IMR-90 (cell line): ENCODE measurements around the gene P4HA2. TPM values are rescaled to one million over a fixed set of nuclear protein-coding genes. Genes with fewer than 3 reads are reported as not detected.

Experiments used
- ATAC-seq: fragments of 200-7000 bp; cut with Tn5 transposase; 2 replicates; pipeline ENCODE4 v1.9.1; 2020; ENCODE audit warnings: low read depth, mild to moderate bottlenecking, moderate library complexity
- BruUV-seq: library from RNA; stranded (reverse); fragments of 400-500 nt; replicated peaks from 2 replicates; lab custom pipeline; 2021; lab: Mats Ljungman, UMichigan
- CTCF ChIA-PET: fragments of 300-600 bp; formaldehyde crosslinking; extraction: SDS; loops from one replicate; lab custom pipeline; 2021; ENCODE audit warnings: antibody characterized with exemption; lab: Yijun Ruan, JAX
- POLR2A ChIA-PET: fragments of 300-600 bp; sonication (Branson Sonifier 250); formaldehyde crosslinking; loops from one replicate; lab custom pipeline; 2022; ENCODE audit warnings: antibody characterized with exemption; ENCODE audit not compliant: unreplicated experiment; lab: Charles Lee
- DNase-seq: peaks from one replicate; pipeline ENCODE4 v3.0.0; 2013
- H2AFZ ChIP-seq: replicated peaks from 2 replicates; pipeline ENCODE3; 2013; ENCODE audit warnings: low read length, mild to moderate bottlenecking; ENCODE audit not compliant: poor library complexity
- H2AK5ac ChIP-seq: 2 replicates; pipeline ENCODE4 v1.6.1; 2013; ENCODE audit warnings: low read depth, low read length, inconsistent platforms
- H2AK9ac ChIP-seq: replicated peaks from 2 replicates; pipeline ENCODE3; 2013; ENCODE audit warnings: mild to moderate bottlenecking, low read depth, low read length, moderate library complexity; ENCODE audit not compliant: poor library complexity
- H2BK120ac ChIP-seq: 2 replicates; pipeline ENCODE4 v1.6.1; 2013; ENCODE audit warnings: low read depth, low read length, inconsistent platforms
- H2BK15ac ChIP-seq: 3 replicates; pipeline ENCODE4 v1.6.1; 2013; ENCODE audit warnings: low read depth, low read length, inconsistent platforms
- H2BK20ac ChIP-seq: 2 replicates; pipeline ENCODE4 v1.6.1; 2013; ENCODE audit warnings: low read depth, mild to moderate bottlenecking, inconsistent platforms, low read length, moderate library complexity
- H2BK5ac ChIP-seq: 2 replicates; pipeline ENCODE4 v1.6.1; 2013; ENCODE audit warnings: mild to moderate bottlenecking, low read depth, low read length, inconsistent platforms; ENCODE audit not compliant: poor library complexity, severe bottlenecking
- H3K14ac ChIP-seq: replicated peaks from 2 replicates; pipeline ENCODE4 v1.6.1; 2013; ENCODE audit warnings: low read depth, low read length, inconsistent platforms
- H3K18ac ChIP-seq: 2 replicates; pipeline ENCODE4 v1.6.1; 2013; ENCODE audit warnings: low read depth, low read length, control low read depth
- H3K23ac ChIP-seq: 2 replicates; pipeline ENCODE4 v1.6.1; 2013; ENCODE audit warnings: low read depth, low read length, inconsistent platforms
- H3K27ac ChIP-seq: 2 replicates; pipeline ENCODE4 v1.5.1; 2013; ENCODE audit warnings: mild to moderate bottlenecking, control low read depth, low read length; ENCODE audit not compliant: insufficient read depth
- H3K27me3 ChIP-seq: 2 replicates; pipeline ENCODE4 v1.6.1; 2013; ENCODE audit warnings: low read length; ENCODE audit not compliant: control insufficient read depth, insufficient read depth
- H3K36me3 ChIP-seq: 2 replicates; pipeline ENCODE4 v1.6.1; 2013; ENCODE audit warnings: low read length, mixed read lengths; ENCODE audit not compliant: control insufficient read depth, insufficient read depth
- H3K4ac ChIP-seq: 2 replicates; pipeline ENCODE4 v1.6.1; 2013; ENCODE audit warnings: low read depth, low read length, inconsistent platforms
- H3K4me1 ChIP-seq: 2 replicates; pipeline ENCODE4 v1.6.1; 2013; ENCODE audit warnings: low read length, mixed read lengths; ENCODE audit not compliant: control insufficient read depth, insufficient read depth
- H3K4me2 ChIP-seq: 2 replicates; pipeline ENCODE4 v1.6.1; 2013; ENCODE audit warnings: low read depth, mild to moderate bottlenecking, control low read depth, low read length, moderate library complexity
- H3K4me3 ChIP-seq: 2 replicates; pipeline ENCODE4 v1.5.1; 2013; ENCODE audit warnings: low read depth, mild to moderate bottlenecking, control low read depth, low read length, moderate library complexity; ENCODE audit not compliant: insufficient read depth
- H3K56ac ChIP-seq: 2 replicates; pipeline ENCODE4 v1.6.1; 2013; ENCODE audit warnings: low read length, inconsistent platforms; ENCODE audit not compliant: insufficient read depth; ENCODE audit errors: extremely low read depth
- H3K79me1 ChIP-seq, 2 experiments: 2 replicates each; pipeline ENCODE4 v1.6.1; 2013; ENCODE audit warnings: low read length in 2 of 2, inconsistent platforms in 1 of 2, low read depth in 1 of 2
- H3K9ac ChIP-seq: 2 replicates; pipeline ENCODE4 v1.6.1; 2013; ENCODE audit warnings: low read depth, low read length, control low read depth
- H3K9me1 ChIP-seq: 2 replicates; pipeline ENCODE4 v1.6.1; 2013; ENCODE audit warnings: low read length, inconsistent platforms; ENCODE audit not compliant: insufficient read depth
- H3K9me3 ChIP-seq: 2 replicates; pipeline ENCODE4 v1.6.1; 2013; ENCODE audit warnings: low read length; ENCODE audit not compliant: control insufficient read depth, insufficient read depth
- H4K20me1 ChIP-seq: 2 replicates; pipeline ENCODE4 v1.6.1; 2013; ENCODE audit warnings: low read length, inconsistent platforms; ENCODE audit not compliant: insufficient read depth
- H4K5ac ChIP-seq: 2 replicates; pipeline ENCODE4 v1.6.1; 2013; ENCODE audit warnings: mild to moderate bottlenecking, low read depth, low read length, control low read depth
- H4K8ac ChIP-seq, 2 experiments: 2 replicates each; pipeline ENCODE4 v1.6.1; 2013; ENCODE audit warnings: low read depth in 2 of 2, low read length in 2 of 2, control low read depth in 1 of 2, inconsistent platforms in 1 of 2
- H4K91ac ChIP-seq: 2 replicates; pipeline ENCODE4 v1.6.1; 2013; ENCODE audit warnings: low read depth, low read length, inconsistent platforms; ENCODE audit not compliant: insufficient read depth
- BHLHE40 ChIP-seq: fragments of 150-350 bp; IDR thresholded peaks from 2 replicates; pipeline ENCODE4 v1.6.1; 2016; ENCODE audit warnings: mild to moderate bottlenecking, low read depth, low read length
- CHD1 ChIP-seq: IDR thresholded peaks from 2 replicates; pipeline ENCODE4 v1.6.1; 2012; ENCODE audit warnings: low read depth, low read length, improper control_type of control experiment
- CTCF ChIP-seq: conservative IDR thresholded peaks from 2 replicates; pipeline ENCODE4 v1.5.1; 2012; ENCODE audit warnings: mild to moderate bottlenecking, low read depth, low read length, improper control_type of control experiment
- ELK1 ChIP-seq: fragments of 150-350 bp; IDR thresholded peaks from 2 replicates; pipeline ENCODE4 v1.6.1; 2016; ENCODE audit warnings: low read depth, mild to moderate bottlenecking, low read length, moderate library complexity, borderline replicate concordance
- FOS ChIP-seq: fragments of 150-350 bp; IDR thresholded peaks from 2 replicates; pipeline ENCODE4 v1.6.1; 2016; ENCODE audit warnings: low read depth, low read length
- MAZ ChIP-seq: IDR thresholded peaks from 2 replicates; pipeline ENCODE4 v1.6.1; 2012; ENCODE audit warnings: low read depth, mild to moderate bottlenecking, low read length, improper control_type of control experiment, moderate library complexity, borderline replicate concordance
- NFE2L2 ChIP-seq: fragments of 150-350 bp; IDR thresholded peaks from 2 replicates; pipeline ENCODE4 v1.6.1; 2016; ENCODE audit warnings: low read depth, mild to moderate bottlenecking, low read length
- POLR2A ChIP-seq: IDR thresholded peaks from 2 replicates; pipeline ENCODE4 v1.6.1; 2012; ENCODE audit warnings: mild to moderate bottlenecking, low read depth, low read length
- RAD21 ChIP-seq: IDR thresholded peaks from 2 replicates; pipeline ENCODE4 v1.6.1; 2012; ENCODE audit warnings: low read length, improper control_type of control experiment
- RCOR1 ChIP-seq: IDR thresholded peaks from 2 replicates; pipeline ENCODE4 v1.6.1; 2012; ENCODE audit warnings: mild to moderate bottlenecking, low read length, improper control_type of control experiment; ENCODE audit not compliant: insufficient replicate concordance
- WGBS, 2 experiments: methylation state at CpG; one replicate each; pipeline versions ENCODE4 v1.1.5 to v1.1.7; 2013; ENCODE audit warnings: missing lambda C conversion rate in 2 of 2; ENCODE audit not compliant: insufficient read length in 1 of 2; ENCODE audit errors: extremely low coverage in 2 of 2; 5-methylcytosine and 5-hydroxymethylcytosine counted together
- dilution Hi-C: fragments of 300-500 bp; cut with HindIII; formaldehyde crosslinking; loops from one replicate; pipeline ENCODE4 v1.14.3; 2018; ENCODE audit warnings: low sequenced_read_pairs; ENCODE audit not compliant: unreplicated experiment
- in situ Hi-C: fragments of 300-500 bp; cut with MboI; formaldehyde crosslinking; loops from 3 replicates; pipeline ENCODE4 v1.14.3; 2019; ENCODE audit warnings: low sequenced_read_pairs, inconsistent platforms, mixed read lengths
- intact Hi-C: fragments of 100-400 bp; cut with micrococcal nuclease; formaldehyde crosslinking; loops from 2 replicates; pipeline ENCODE4 v1.10.0; 2022
- polyA plus RNA-seq, 3 experiments: library from polyadenylated mRNA; depleted of rRNA; stranded (reverse); fragments of >200 nt; gene quantifications; 2 replicates each; pipeline ENCODE4 v1.2.3, GENCODE V29; 2012; ENCODE audit warnings: low replicate concordance in 1 of 3
- total RNA-seq: library from RNA; depleted of rRNA; stranded (reverse); fragments of >200 nt; gene quantifications from 2 replicates; pipeline ENCODE4 v1.2.3, GENCODE V29; 2012
- TF ChIP-seq, protein P1 (sequence below): fragments of 150-350 bp; IDR thresholded peaks from 2 replicates; pipeline ENCODE4 v1.6.1; 2017; ENCODE audit warnings: mild to moderate bottlenecking, antibody characterized with exemption, low read length, low read depth

P4HA2 gene
- total and polyA plus RNA-seq, 2 of the 4 experiments (the other 2 are of a cell fraction), result 186 to 225 TPM

DNA sequence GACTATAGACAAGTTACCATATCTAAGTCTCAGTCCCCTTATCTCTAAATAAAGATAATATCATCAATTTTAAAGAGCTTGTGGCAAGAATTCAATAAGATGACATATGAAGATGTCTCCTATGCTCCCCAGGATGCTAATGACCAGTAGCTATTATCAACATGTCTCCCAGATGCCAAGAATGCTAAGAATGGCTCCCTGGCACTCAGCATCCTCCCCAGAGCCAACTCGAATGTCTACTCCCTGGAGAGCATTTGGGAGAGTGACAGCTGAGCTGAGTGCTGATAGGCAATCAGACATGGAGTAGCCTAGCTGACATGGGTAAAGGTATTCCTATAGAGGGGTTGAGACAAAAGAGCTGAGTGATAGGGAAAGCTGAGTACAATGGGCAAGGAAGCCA, 15.9 kb downstream of the P4HA2 start:
- CTCF ChIA-PET, result no interaction called here
- Histone ChIP-seq H3K4me1 (peaks cover 16% of the 10 kb centered on the region), H4K91ac (no peak overlapping the region), H2BK20ac (no peak overlapping the region), H3K14ac (no peak overlapping the region), H2BK120ac (no peak overlapping the region), H3K79me1 (peaks cover 28 to 45% of the 10 kb centered on the region in 2 experiments), H3K18ac (no peak overlapping the region), H4K8ac (no peak overlapping the region), H3K9ac (no peak overlapping the region), H2AFZ (no peak overlapping the region), H3K56ac (no peak overlapping the region), H3K4me2 (no peak overlapping the region), H3K4ac (no peak overlapping the region), H3K27ac (no peak overlapping the region), H4K5ac (no peak overlapping the region), H3K36me3 (peaks cover 62% of the 10 kb centered on the region), H2AK5ac (no peak overlapping the region), H3K9me3 (no peaks in the 10 kb centered on the region), H2AK9ac (no peak overlapping the region), H2BK5ac (no peak overlapping the region), H4K20me1 (peaks cover 15% of the 10 kb centered on the region; the same call in 1 of the 2 replicates), H3K4me3 (no peak overlapping the region), H3K23ac (no peak overlapping the region), H2BK15ac (no peak overlapping the region), H3K9me1 (peaks cover 28% of the 10 kb centered on the region), H3K27me3 (no peaks in the 10 kb centered on the region)
- TF ChIP-seq RAD21, result no peak
- TF ChIP-seq BHLHE40, result no peak
- no peak for TF ChIP-seq RCOR1
- TF ChIP-seq NFE2L2, result no peak
- TF ChIP-seq, protein P1, sequence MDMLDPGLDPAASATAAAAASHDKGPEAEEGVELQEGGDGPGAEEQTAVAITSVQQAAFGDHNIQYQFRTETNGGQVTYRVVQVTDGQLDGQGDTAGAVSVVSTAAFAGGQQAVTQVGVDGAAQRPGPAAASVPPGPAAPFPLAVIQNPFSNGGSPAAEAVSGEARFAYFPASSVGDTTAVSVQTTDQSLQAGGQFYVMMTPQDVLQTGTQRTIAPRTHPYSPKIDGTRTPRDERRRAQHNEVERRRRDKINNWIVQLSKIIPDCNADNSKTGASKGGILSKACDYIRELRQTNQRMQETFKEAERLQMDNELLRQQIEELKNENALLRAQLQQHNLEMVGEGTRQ, result no peak
- no peak for TF ChIP-seq FOS
- no peak for TF ChIP-seq CTCF
- no peak for TF ChIP-seq CHD1
- TF ChIP-seq POLR2A, result no peak
- no peak for TF ChIP-seq MAZ
- no peak for TF ChIP-seq ELK1
- in situ Hi-C loops, result no loop called here
- intact Hi-C loops, result no loop called here
- POLR2A ChIA-PET, result no interaction called here
- WGBS, 2 experiments, result no CpG with 5 or more reads among the region's 1 CpG
- dilution Hi-C loops, result no loop called here
- DNase-seq (no peak), ATAC-seq (no peak)
- no TSS peak for BruUV-seq
